A673 (cell line): ENCODE results near the gene HNF4A.

Experiments
- EZH2 ChIP-seq: fragments of 200-600 bp; sonication (generic); IDR thresholded peaks from 2 replicates; pipeline ENCODE4 v1.6.1; 2017; ENCODE audit warnings: borderline replicate concordance, low read depth, mild to moderate bottlenecking, mixed read lengths, antibody characterized with exemption, low read length; ENCODE audit not compliant: poor library complexity, severe bottlenecking
- TF ChIP-seq, protein P1 (sequence below): fragments of 300-800, 200-600 bp; sonication (generic); conservative IDR thresholded peaks from 2 replicates; pipeline ENCODE4 v1.5.1; 2017; ENCODE audit warnings: low read depth, mild to moderate bottlenecking, antibody characterized with exemption, low read length, moderate library complexity, mixed read lengths

GRCh38 chr20:44414808-44415207 is 59.3 kb downstream of the HNF4A start:
- TF ChIP-seq EZH2 = no peak
- TF ChIP-seq, protein P1, sequence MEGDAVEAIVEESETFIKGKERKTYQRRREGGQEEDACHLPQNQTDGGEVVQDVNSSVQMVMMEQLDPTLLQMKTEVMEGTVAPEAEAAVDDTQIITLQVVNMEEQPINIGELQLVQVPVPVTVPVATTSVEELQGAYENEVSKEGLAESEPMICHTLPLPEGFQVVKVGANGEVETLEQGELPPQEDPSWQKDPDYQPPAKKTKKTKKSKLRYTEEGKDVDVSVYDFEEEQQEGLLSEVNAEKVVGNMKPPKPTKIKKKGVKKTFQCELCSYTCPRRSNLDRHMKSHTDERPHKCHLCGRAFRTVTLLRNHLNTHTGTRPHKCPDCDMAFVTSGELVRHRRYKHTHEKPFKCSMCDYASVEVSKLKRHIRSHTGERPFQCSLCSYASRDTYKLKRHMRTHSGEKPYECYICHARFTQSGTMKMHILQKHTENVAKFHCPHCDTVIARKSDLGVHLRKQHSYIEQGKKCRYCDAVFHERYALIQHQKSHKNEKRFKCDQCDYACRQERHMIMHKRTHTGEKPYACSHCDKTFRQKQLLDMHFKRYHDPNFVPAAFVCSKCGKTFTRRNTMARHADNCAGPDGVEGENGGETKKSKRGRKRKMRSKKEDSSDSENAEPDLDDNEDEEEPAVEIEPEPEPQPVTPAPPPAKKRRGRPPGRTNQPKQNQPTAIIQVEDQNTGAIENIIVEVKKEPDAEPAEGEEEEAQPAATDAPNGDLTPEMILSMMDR = no peak
